Activated B cell treated with CpG ODN at 0.5 μM for 24 hours (primary cell): Measurements from ENCODE around the gene KIF2C. TPM values are rescaled to one million over a fixed set of nuclear protein-coding genes. Genes with fewer than 3 reads are reported as not detected.
A peak's percentile ranks its signal among the peaks of the same experiment; 100 is the strongest.

Source experiments
- ATAC-seq: fragments of 200-7000 bp; cut with Tn5 transposase; one replicate; pipeline ENCODE4 v1.10.0; 2021; ENCODE audit warnings: low read depth, mild to moderate bottlenecking, moderate library complexity
- CTCF ChIA-PET: fragments of 350-600 bp; sonication (Branson Sonifier 250); formaldehyde crosslinking; loops from one replicate; lab custom pipeline; 2021; ENCODE audit warnings: antibody characterized with exemption; lab: Charles Lee
- POLR2A ChIA-PET: fragments of 350-600 bp; sonication (Branson Sonifier 250); formaldehyde crosslinking; loops from one replicate; lab custom pipeline; 2021; ENCODE audit warnings: antibody characterized with exemption; lab: Charles Lee
- DNase-seq: peaks from one replicate; pipeline ENCODE4 v3.0.0; 2022
- H3K27ac Mint-ChIP-seq: one replicate; pipeline ENCODE4 v1.8.0; 2020; ENCODE audit warnings: mixed read lengths
- H3K27me3 Mint-ChIP-seq: one replicate; pipeline ENCODE4 v1.8.0; 2021; ENCODE audit warnings: mixed read lengths
- H3K36me3 Mint-ChIP-seq: one replicate; pipeline ENCODE4 v1.8.0; 2021; ENCODE audit warnings: low read depth, mixed read lengths
- H3K4me1 Mint-ChIP-seq: one replicate; pipeline ENCODE4 v1.8.0; 2021; ENCODE audit warnings: mixed read lengths
- H3K4me3 Mint-ChIP-seq: one replicate; pipeline ENCODE4 v1.8.0; 2020; ENCODE audit warnings: mild to moderate bottlenecking, mixed read lengths
- H3K9me3 Mint-ChIP-seq: one replicate; pipeline ENCODE4 v1.8.0; 2020; ENCODE audit warnings: mixed read lengths
- intact Hi-C: fragments of 100-400 bp; cut with micrococcal nuclease; formaldehyde crosslinking; loops from one replicate; pipeline ENCODE4 v1.15.1; 2024
- total RNA-seq: library from RNA; stranded (reverse); gene quantifications from 2 replicates; pipeline ENCODE4 v1.2.3, GENCODE V29; 2022
- TF ChIP-seq, protein P1 (sequence below): fragments of 200-600 bp; IDR thresholded peaks from one replicate; pipeline ENCODE4 v1.8.0; 2022; ENCODE audit warnings: antibody characterized with exemption, mild to moderate bottlenecking

The KIF2C gene
- total RNA-seq, 1 donor from 2014 or later: 1.00 TPM

DNA sequence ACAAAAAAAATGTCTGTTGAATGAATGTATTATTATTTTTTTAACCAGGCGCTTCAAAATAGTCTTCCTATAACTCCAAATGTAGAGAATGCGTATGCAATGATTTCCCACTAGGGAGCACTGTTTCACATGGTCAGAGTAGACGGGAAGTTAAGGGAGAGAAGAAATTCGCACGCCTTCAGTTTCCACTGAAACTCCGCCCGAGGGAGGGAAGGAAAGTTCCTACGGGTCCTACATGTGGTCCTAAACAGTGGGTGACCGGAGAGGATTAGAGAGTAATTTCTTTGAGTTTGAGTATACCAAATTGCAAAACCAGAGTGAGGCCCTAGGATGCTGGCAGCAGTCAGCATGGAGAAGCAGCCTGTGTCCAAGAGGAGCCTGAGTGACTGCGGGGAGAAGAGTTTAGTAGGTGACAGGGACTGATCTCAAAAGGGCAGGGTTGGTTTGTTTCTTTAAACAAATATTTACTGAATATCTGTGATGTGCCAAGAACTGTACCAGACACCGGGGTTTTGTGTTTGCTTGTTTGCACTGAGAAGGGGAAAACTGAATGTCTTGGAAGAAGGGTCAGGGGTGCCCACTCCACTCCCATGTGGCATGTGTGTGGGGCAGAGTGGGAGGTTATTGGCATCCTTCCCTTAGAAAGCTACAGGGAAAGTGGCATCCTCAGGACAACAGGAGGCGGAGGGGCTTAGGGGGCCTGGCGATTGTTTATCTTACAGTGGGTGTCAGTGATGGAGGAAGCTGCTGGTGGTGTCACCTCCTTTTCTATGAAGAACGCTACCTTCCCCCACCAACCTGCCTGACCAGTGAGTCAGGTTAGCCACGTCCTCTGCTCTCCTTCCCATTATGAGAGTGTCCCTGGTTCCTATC lies 31.4 kb upstream of the KIF2C start:
- CTCF ChIA-PET: interaction anchor here (1.5 kb wide), 1 partner anchor 21 kb away, joined by 6 read pairs; no protein-coding TSS in a partner anchor

DNA sequence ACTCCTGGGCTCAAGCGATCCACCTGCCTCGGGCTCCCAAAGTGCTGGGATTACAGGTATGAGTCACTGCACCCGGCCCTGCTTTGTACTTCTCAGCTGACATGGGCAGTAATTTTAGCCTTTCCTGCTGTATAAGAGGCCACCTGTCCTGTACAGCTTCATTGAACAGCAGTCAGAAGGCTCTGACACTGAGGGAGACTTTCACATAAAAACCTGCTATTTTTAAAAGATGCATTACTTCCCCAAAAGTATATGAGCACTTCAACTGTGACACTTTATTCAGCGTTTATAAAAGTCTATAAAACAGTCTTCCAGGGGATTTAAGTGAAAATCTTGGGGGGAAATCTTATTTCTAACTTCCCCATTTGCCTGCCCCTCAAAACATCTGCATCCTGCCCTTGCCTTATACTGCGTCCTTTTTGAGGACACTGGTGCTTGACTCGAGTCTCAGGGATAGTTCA lies 26.3 kb upstream of the KIF2C start:
- no peaks in the 10 kb centered on the region for H3K9me3 Mint-ChIP-seq
- peaks cover 70% of the 10 kb centered on the region for H3K4me1 Mint-ChIP-seq
- H3K4me3 Mint-ChIP-seq: peak overlapping the region; percentile 63
- H3K27ac Mint-ChIP-seq: peak overlapping the region; percentile 89
- no peaks in the 10 kb centered on the region for H3K27me3 Mint-ChIP-seq
- DNase-seq: no peak
- intact Hi-C loops: loop anchor here (1.0 to 2.0 kb wide), 2 partner anchors 8 to 15 kb away; no protein-coding TSS in a partner anchor
- ATAC-seq: peak; percentile 56
- POLR2A ChIA-PET: interaction anchor here (0.6 to 9.8 kb wide), 21 partner anchors 10 to 1692 kb away, joined by 3 to 181 read pairs (median 7); partner anchors contain the start of genes ARMH1, DYNLT4, HECTD3 and PLK3
- no peaks in the 10 kb centered on the region for H3K36me3 Mint-ChIP-seq
- TF ChIP-seq, protein P1, sequence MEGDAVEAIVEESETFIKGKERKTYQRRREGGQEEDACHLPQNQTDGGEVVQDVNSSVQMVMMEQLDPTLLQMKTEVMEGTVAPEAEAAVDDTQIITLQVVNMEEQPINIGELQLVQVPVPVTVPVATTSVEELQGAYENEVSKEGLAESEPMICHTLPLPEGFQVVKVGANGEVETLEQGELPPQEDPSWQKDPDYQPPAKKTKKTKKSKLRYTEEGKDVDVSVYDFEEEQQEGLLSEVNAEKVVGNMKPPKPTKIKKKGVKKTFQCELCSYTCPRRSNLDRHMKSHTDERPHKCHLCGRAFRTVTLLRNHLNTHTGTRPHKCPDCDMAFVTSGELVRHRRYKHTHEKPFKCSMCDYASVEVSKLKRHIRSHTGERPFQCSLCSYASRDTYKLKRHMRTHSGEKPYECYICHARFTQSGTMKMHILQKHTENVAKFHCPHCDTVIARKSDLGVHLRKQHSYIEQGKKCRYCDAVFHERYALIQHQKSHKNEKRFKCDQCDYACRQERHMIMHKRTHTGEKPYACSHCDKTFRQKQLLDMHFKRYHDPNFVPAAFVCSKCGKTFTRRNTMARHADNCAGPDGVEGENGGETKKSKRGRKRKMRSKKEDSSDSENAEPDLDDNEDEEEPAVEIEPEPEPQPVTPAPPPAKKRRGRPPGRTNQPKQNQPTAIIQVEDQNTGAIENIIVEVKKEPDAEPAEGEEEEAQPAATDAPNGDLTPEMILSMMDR: no peak
- CTCF ChIA-PET: interaction anchor here (1.0 to 8.3 kb wide), 5 partner anchors 15 to 297 kb away, joined by 3 to 54 read pairs (median 4); partner anchors contain the start of genes HECTD3 and RNU5D-1

More for the DNA sequence above, 31.4 kb upstream of the KIF2C start:
- TF ChIP-seq, protein P1: no peak
- intact Hi-C loops: loop anchor here (1.0 kb wide), 1 partner anchor 13 kb away; no protein-coding TSS in a partner anchor
- POLR2A ChIA-PET: interaction anchor here (1.2 to 1.7 kb wide), 2 partner anchors 13 to 23 kb away, joined by 4 to 9 read pairs; partner anchors contain the start of gene RNU5D-1
- no peaks in the 10 kb centered on the region for H3K27me3 Mint-ChIP-seq
- peak overlapping the region; percentile 62 for H3K4me3 Mint-ChIP-seq
- no peaks in the 10 kb centered on the region for H3K9me3 Mint-ChIP-seq
- H3K36me3 Mint-ChIP-seq: no peaks in the 10 kb centered on the region
- ATAC-seq (peak; percentile 79), DNase-seq (no peak)
- peaks cover 34% of the 10 kb centered on the region for H3K4me1 Mint-ChIP-seq
- peak overlapping the region; percentile 55 for H3K27ac Mint-ChIP-seq

DNA sequence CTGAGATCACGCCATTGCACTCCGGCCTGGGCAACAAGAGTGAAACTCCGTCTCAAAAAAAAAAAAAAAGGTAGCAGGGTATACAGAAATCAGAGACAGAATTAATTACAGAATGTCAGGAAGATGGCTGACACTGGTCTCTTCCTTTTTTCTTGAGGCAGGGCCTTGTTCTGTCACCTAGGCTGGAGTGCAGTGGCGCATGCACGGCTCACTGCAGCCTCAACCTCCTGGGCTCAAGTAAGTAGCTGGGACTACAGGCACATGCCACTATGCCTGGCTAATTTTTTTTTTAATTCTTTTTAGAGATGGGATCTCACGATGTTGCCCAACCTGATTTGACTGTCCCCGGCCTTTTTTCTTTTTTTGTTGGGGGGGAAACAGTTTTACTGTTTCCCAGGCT lies 25.1 kb upstream of the KIF2C start:
- DNase-seq (no peak), ATAC-seq (peak; percentile 47)
- Mint-ChIP-seq H3K27ac (peak overlapping the region; percentile 89), H3K36me3 (no peaks in the 10 kb centered on the region), H3K27me3 (no peaks in the 10 kb centered on the region), H3K9me3 (no peaks in the 10 kb centered on the region), H3K4me3 (peak overlapping the region; percentile 58), H3K4me1 (peaks cover 71% of the 10 kb centered on the region)
- TF ChIP-seq, protein P1: no peak
- CTCF ChIA-PET: interaction anchor here (0.6 to 8.3 kb wide), 6 partner anchors 14 to 1052 kb away, joined by 3 to 54 read pairs (median 3); partner anchors contain the start of gene RNU5D-1
- POLR2A ChIA-PET: interaction anchor here (0.7 to 9.8 kb wide), 10 partner anchors 9 to 298 kb away, joined by 3 to 181 read pairs (median 6); partner anchors contain the start of genes ARMH1, PLK3, RNU5D-1 and TMEM53
- intact Hi-C loops: loop anchor here (2.0 kb wide), 1 partner anchor 310 kb away; the partner anchor contains the start of gene RNF220

DNA sequence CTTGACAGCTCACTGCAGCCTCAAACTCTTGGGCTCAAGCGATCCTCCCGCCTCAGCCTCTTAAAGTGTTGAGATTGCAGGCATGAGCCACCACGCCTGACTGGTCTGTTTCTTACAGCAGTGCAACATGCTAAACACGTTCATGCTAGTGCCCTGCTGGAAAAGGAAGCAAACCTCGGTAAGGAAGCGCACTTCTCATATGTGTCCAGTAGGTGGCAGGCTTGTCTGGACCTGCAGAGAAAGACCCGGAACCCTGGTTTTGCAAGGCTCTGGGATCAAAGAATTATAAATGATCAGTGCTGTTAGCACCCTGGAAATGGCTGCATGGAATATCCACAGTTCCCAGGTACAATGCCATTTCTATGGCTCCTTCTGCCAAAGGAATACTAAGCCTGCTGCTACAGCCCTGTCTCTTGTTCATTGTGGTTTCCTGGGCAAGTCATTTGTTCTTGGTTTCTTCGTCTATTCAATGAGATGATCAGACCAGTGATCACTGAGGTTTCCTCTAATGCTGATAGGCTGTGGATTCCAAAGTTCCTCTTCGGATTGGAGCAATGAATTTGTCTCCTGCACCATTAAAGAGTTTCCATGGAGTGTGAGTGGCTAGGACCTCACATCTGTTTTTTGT lies 24.6 kb upstream of the KIF2C start:
- POLR2A ChIA-PET: interaction anchor here (0.7 to 9.8 kb wide), 8 partner anchors 8 to 297 kb away, joined by 3 to 181 read pairs (median 6); partner anchors contain the start of genes ARMH1, PLK3, RNU5D-1 and TMEM53
- Mint-ChIP-seq H3K4me1 (peaks cover 75% of the 10 kb centered on the region), H3K9me3 (no peaks in the 10 kb centered on the region), H3K4me3 (peak overlapping the region; percentile 58), H3K27me3 (no peaks in the 10 kb centered on the region), H3K27ac (peak overlapping the region; percentile 89), H3K36me3 (no peaks in the 10 kb centered on the region)
- intact Hi-C loops: loop anchor here (1.0 to 2.0 kb wide), 3 partner anchors 14 to 310 kb away; partner anchors contain the start of genes RNF220 and UROD
- CTCF ChIA-PET: interaction anchor here (0.8 to 8.3 kb wide), 4 partner anchors 13 to 105 kb away, joined by 3 to 54 read pairs (median 4); partner anchors contain the start of gene RNU5D-1
- TF ChIP-seq, protein P1: peak; percentile 72
- ATAC-seq: peak; percentile 78
- no peak for DNase-seq
